K562 (cell line): ENCODE measurements around the gene MICAL2. TPM values are rescaled to one million over a fixed set of nuclear protein-coding genes. Genes with fewer than 3 reads are reported as not detected.
A peak's percentile ranks its signal among the peaks of the same experiment; 100 is the strongest.

Source experiments
- ATF7 ChIP-seq: fragments of 450-650 bp; IDR thresholded peaks from 2 replicates; pipeline ENCODE4 v1.7.1; 2014; ENCODE audit warnings: mild to moderate bottlenecking, moderate library complexity
- BHLHE40 ChIP-seq: IDR thresholded peaks from 2 replicates; pipeline ENCODE4 v1.6.1; 2011; ENCODE audit warnings: low read length, improper control_type of control experiment
- CBX2 ChIP-seq: fragments of 200-600 bp; sonication (generic); IDR thresholded peaks from one replicate; pipeline ENCODE4 v1.6.1; 2012; ENCODE audit warnings: mild to moderate bottlenecking, low read length, inconsistent platforms; ENCODE audit not compliant: insufficient read depth, poor library complexity, severe bottlenecking
- CEBPB ChIP-seq: fragments of 450-650 bp; IDR thresholded peaks from 2 replicates; pipeline ENCODE4 v1.6.1; 2016; ENCODE audit warnings: missing genetic modification characterization, missing compliant biosample characterization
- FOXP4 ChIP-seq: sonication (generic); formaldehyde crosslinking; IDR thresholded peaks from 2 replicates; pipeline ENCODE4 v1.8.0; 2022; ENCODE audit warnings: mild to moderate bottlenecking, missing genetic modification reagents, borderline replicate concordance
- MCM5 ChIP-seq: fragments of 450-650 bp; IDR thresholded peaks from 2 replicates; pipeline ENCODE4 v1.6.1; 2016; ENCODE audit warnings: low read depth
- NFRKB ChIP-seq: fragments of 450-650 bp; IDR thresholded peaks from 2 replicates; pipeline ENCODE4 v1.6.1; 2016; ENCODE audit warnings: low read depth
- NR1H2 ChIP-seq: sonication (generic); formaldehyde crosslinking; IDR thresholded peaks from 2 replicates; pipeline ENCODE4 v1.4.0; 2020; ENCODE audit warnings: mild to moderate bottlenecking, missing genetic modification reagents
- PHF20 ChIP-seq: fragments of 450-650 bp; IDR thresholded peaks from 2 replicates; pipeline ENCODE4 v1.6.1; 2018; ENCODE audit not compliant: partially characterized antibody
- PKNOX1 ChIP-seq: fragments of 450-650 bp; IDR thresholded peaks from 2 replicates; pipeline ENCODE4 v1.6.1; 2016
- PTBP1 ChIP-seq: fragments of 200-400 bp; formaldehyde crosslinking; IDR thresholded peaks from 2 replicates; pipeline ENCODE4 v1.6.1; 2017; ENCODE audit warnings: low read depth, low read length
- SMAD2 ChIP-seq: fragments of 150-350 bp; IDR thresholded peaks from 2 replicates; pipeline ENCODE4 v1.6.1; 2014; ENCODE audit warnings: low read depth, mild to moderate bottlenecking, low read length
- TBL1XR1 ChIP-seq, 2 experiments: IDR thresholded peaks; 2 replicates each; pipeline ENCODE4 v1.6.1; 2012; ENCODE audit warnings: improper control_type of control experiment in 2 of 2, low read length in 2 of 2, mild to moderate bottlenecking in 1 of 2
- THAP12 ChIP-seq: fragments of 250-450 bp; sonication (Bioruptor Pico); IDR thresholded peaks from 2 replicates; pipeline ENCODE4 v1.9.0; 2021; ENCODE audit warnings: mild to moderate bottlenecking, inconsistent platforms
- WHSC1 ChIP-seq: IDR thresholded peaks from one replicate; pipeline ENCODE4 v1.6.1; 2012; ENCODE audit warnings: low read length, control low read depth, inconsistent platforms
- XRCC5 ChIP-seq: fragments of 200-400 bp; formaldehyde crosslinking; IDR thresholded peaks from 2 replicates; pipeline ENCODE4 v1.6.1; 2017; ENCODE audit warnings: low read depth, mild to moderate bottlenecking, low read length
- YY1 ChIP-seq, 3 experiments: IDR thresholded peaks; 2 replicates each; pipeline ENCODE4 v1.6.1; 2011; ENCODE audit warnings: low read length in 2 of 3, mild to moderate bottlenecking in 2 of 3, moderate library complexity in 2 of 3, borderline replicate concordance in 1 of 3, control low read depth in 1 of 3, low read depth in 1 of 3; ENCODE audit not compliant: insufficient read depth in 3 of 3, insufficient replicate concordance in 2 of 3, control insufficient read depth in 1 of 3, insufficient read length in 1 of 3; ENCODE audit errors: extremely low read depth in 1 of 3
- ZNF175 ChIP-seq: fragments of 200-800 bp; sonication (Bioruptor generic); IDR thresholded peaks from 2 replicates; pipeline ENCODE4 v1.6.1; 2016; ENCODE audit warnings: low read depth, mild to moderate bottlenecking, missing genetic modification characterization, missing compliant biosample characterization
- ZNF316 ChIP-seq: fragments of 450-650 bp; IDR thresholded peaks from 2 replicates; pipeline ENCODE4 v1.6.1; 2016
- ZNF584 ChIP-seq: fragments of 200-800 bp; sonication (Bioruptor generic); IDR thresholded peaks from 2 replicates; pipeline ENCODE4 v1.6.1; 2016; ENCODE audit warnings: low read depth, mild to moderate bottlenecking, missing genetic modification characterization, missing compliant biosample characterization
- ZNF586 ChIP-seq: fragments of 450-650 bp; formaldehyde crosslinking; conservative IDR thresholded peaks from 2 replicates; pipeline ENCODE4 v1.4.0; 2020; ENCODE audit warnings: mild to moderate bottlenecking, moderate library complexity
- polyA plus RNA-seq, 8 experiments: library from polyadenylated mRNA; depleted of rRNA in 4 of 8; stranded (reverse) in 5 of 8; unstranded in 3 of 8; fragments of >200 nt; fragmentation: Nextera tagmentation in 2 of 8; fragmentation: Illumina TruSeq in 1 of 8; extraction: Ambion mirVana in 2 of 8; extraction: Trizol in 1 of 8; gene quantifications; 2 replicates each; pipeline versions ENCODE4 v1.2.1 to v1.2.3, GENCODE V29; 2011 to 2014; ENCODE audit warnings: inconsistent platforms in 1 of 8, missing spikeins in 1 of 8
- total RNA-seq, 7 experiments: library from RNA; depleted of rRNA in 6 of 7; stranded (reverse); fragments of >200 nt in 6 of 7; fragmentation: Illumina TruSeq in 2 of 7; extraction: Trizol in 2 of 7; gene quantifications; 2 replicates each; pipeline versions ENCODE4 v1.2.1 to v1.2.3, GENCODE V29; 2011 to 2021; ENCODE audit warnings: low replicate concordance in 1 of 7
- TF ChIP-seq, protein P1 (sequence below): sonication (generic); formaldehyde crosslinking; IDR thresholded peaks from 2 replicates; pipeline ENCODE4 v1.9.0; 2022; ENCODE audit warnings: mild to moderate bottlenecking, missing genetic modification reagents

Gene MICAL2
- total and polyA plus RNA-seq, 9 of the 15 experiments (the other 6 are each of a cell fraction or from before 2014, with no cell fraction given) = 4.7 to 64.2 (median 33.6) TPM

GRCh38 chr11:12182676-12183541, 72.5 kb downstream of the MICAL2 start (continued):
- TF ChIP-seq ATF7 = peak; percentile 89
- TF ChIP-seq ZNF316 = 0 out of 2 replicates have a peak, but pooled peaks have one; percentile 3
- TF ChIP-seq ZNF175 (CRISPR knock-in tag) = no peak
- TF ChIP-seq WHSC1 = no peak
- no peak for TF ChIP-seq XRCC5
- no peak for TF ChIP-seq BHLHE40
- no peak for TF ChIP-seq ZNF584 (CRISPR knock-in tag)
- no peak for TF ChIP-seq SMAD2
- TF ChIP-seq YY1 (IDR thresholded peaks at IDR 0.05; ENCODE audit: borderline replicate concordance in 1 of 3, control insufficient read depth in 1 of 3, extremely low read depth in 1 of 3, insufficient read depth in 3 of 3, insufficient read length in 1 of 3, insufficient replicate concordance in 2 of 3, low read depth in 1 of 3, low read length in 2 of 3) = peak in 1 of 3 experiments; percentile 42
- TF ChIP-seq THAP12 (CRISPR knock-in tag) = no peak
- peak; percentile 56 for TF ChIP-seq PHF20
- no peak for TF ChIP-seq FOXP4 (CRISPR knock-in tag)
- no peak for TF ChIP-seq CBX2
- TF ChIP-seq NR1H2 = no peak
- peak; percentile 50; the same call in 1 of the 2 replicates for TF ChIP-seq NFRKB
- 0 out of 4 replicates have a peak, but pooled peaks have one; percentile 16 to 46 for TF ChIP-seq TBL1XR1 (IDR thresholded peaks at IDR 0.05; ENCODE audit: low read length in 2 of 2)
- TF ChIP-seq, protein P1, sequence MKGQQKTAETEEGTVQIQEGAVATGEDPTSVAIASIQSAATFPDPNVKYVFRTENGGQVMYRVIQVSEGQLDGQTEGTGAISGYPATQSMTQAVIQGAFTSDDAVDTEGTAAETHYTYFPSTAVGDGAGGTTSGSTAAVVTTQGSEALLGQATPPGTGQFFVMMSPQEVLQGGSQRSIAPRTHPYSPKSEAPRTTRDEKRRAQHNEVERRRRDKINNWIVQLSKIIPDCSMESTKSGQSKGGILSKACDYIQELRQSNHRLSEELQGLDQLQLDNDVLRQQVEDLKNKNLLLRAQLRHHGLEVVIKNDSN (CRISPR knock-in tag) = no peak
- no peak for TF ChIP-seq PTBP1
- TF ChIP-seq PKNOX1 = peak; percentile 97
- TF ChIP-seq MCM5 = no peak
- TF ChIP-seq ZNF586 = no peak
- TF ChIP-seq CEBPB (tag) = peak; percentile 82
